ENCODE measurements around the gene CELA3B.
"Not testable (repeated sequence)": the region's sequence is repeated elsewhere in the genome, so short reads cannot be mapped to it uniquely, and the experiment has no call there.

CELA3B gene, protein sequence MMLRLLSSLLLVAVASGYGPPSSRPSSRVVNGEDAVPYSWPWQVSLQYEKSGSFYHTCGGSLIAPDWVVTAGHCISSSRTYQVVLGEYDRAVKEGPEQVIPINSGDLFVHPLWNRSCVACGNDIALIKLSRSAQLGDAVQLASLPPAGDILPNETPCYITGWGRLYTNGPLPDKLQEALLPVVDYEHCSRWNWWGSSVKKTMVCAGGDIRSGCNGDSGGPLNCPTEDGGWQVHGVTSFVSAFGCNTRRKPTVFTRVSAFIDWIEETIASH

DNA sequence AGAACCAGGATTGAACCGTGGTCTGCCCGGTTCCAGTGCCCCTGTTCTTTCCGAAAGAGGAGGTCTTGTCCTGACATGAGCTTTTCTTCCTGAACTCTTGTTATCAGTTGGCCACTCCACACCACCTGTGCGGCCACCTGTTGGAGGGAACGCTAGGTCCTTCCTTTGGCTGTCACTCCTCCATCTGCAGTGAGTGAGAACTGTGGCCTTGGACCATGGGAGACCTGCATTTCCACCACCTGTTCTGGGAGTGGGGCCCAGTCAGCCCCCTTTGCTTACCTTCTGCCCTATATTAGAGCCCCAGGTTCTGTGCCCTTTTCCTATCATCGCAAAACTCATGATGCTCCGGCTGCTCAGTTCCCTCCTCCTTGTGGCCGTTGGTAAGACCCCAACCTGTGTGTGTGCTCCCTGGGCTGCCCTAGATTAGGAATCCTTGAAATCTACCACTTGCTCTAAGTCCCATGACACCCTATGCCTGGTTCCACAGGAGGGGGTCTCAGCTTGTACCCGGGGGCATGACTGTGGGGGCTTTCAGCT is at the start of gene CELA3B:
Gene CELA3B (plus strand): TSS at position 320 of the 537 bp plus-strand sequence. CDS start 18 bp downstream, at position 338.
- not testable (repeated sequence) for H3K27me3 Mint-ChIP-seq (ENCODE audit: low read depth); H3K36me3 Mint-ChIP-seq (ENCODE audit: low read depth); H3K9me3 Mint-ChIP-seq; H3K4me3 Mint-ChIP-seq; H3K4me1 Mint-ChIP-seq (ENCODE audit: low read depth); H3K27ac Mint-ChIP-seq

DNA sequence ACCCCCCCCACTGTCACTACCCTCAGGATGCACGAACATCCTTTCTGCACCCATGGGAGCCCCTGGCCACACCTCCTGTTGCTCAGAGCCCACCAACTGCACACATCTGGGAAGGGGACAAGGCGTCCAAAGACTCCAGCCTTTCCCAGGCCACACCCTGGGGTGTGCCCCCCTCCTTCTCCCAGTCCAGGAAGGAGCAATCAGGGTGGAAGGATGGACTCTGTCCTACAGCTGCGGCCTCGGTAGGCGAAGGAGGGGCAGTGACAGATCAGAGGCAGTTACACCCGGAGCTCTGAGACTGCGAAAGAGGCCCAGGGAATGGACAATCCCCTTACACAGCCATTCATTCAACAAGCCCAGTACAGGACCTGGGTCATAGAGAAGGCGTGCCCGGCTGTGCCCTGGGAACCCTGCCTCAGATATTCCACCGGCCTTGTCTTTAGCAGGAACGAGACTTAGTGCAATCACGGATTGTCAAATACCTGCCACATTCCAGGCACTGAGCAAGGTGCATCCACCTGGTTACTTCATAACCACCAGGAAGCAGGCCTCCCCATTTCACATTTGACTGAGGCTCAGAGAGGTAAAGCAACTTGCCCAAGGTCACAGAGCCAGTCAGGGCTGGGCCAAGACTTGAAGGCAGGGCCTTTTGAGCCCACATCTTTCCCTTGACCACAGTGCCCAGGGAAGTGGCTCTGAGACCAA is 49.1 kb upstream of the CELA3B start:
- no peak overlapping the region for H3K4me3 Mint-ChIP-seq
- H3K27ac Mint-ChIP-seq, result no peak overlapping the region
- no peaks in the 10 kb centered on the region for H3K9me3 Mint-ChIP-seq
- no peaks in the 10 kb centered on the region for H3K4me1 Mint-ChIP-seq (ENCODE audit: low read depth)
- no peaks in the 10 kb centered on the region for H3K36me3 Mint-ChIP-seq (ENCODE audit: low read depth)
- no peaks in the 10 kb centered on the region for H3K27me3 Mint-ChIP-seq (ENCODE audit: low read depth)

DNA sequence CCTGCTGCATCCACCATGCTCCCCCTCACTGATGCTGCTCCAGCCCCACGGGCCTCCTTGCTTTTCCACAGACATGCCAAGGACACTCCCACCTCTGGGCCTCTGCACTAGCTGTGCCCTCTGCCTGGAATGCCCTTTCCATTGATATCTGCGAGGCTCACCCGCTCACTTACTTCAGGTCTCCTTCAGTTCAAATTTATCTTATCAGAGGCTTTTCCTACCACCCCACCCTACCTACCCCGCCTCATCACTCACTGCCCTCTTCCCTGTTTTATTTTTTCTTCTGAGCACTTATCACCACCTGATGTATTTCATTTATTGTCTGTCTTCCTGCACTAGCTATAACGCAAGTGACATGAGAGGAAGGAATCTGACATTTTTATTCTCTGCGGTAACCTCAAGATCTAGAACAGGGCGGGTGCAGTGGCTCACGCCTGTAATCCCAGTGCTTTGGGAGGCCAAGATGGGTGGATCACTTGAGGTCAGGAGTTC is 46.7 kb upstream of the CELA3B start:
- Mint-ChIP-seq H3K9me3 (no peaks in the 10 kb centered on the region), H3K27me3 (ENCODE audit: low read depth) (no peaks in the 10 kb centered on the region), H3K36me3 (ENCODE audit: low read depth) (no peaks in the 10 kb centered on the region), H3K27ac (no peak overlapping the region), H3K4me1 (ENCODE audit: low read depth) (peaks cover 4% of the 10 kb centered on the region), H3K4me3 (no peak overlapping the region)

DNA sequence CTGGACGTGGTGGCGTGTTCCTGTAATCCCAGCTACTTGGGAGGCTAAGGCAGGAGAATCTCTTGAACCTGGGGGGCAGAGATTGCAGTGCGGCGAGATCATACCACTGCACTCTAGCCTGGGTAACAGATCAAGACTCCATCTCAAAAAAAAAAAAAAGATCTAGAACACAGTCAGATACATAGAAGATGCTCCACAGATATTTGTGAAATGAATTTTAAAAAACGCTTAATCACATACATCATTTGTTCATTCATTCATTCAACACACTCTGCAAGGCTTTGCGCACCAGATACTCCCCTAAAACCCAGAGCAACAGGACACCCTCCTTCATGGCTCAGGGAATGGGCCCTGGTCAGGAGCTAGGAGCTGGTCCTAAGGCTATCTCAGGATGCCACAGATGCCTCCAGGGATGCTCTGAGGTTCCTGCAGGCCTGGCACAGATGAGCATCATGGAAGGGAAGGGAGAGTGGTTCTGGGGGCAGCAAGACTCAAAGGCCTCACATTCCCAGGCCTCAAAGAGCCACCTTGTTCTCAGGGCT is 46.1 kb upstream of the CELA3B start:
- Mint-ChIP-seq H3K36me3 (ENCODE audit: low read depth) (no peaks in the 10 kb centered on the region), H3K27ac (no peak overlapping the region), H3K4me3 (no peak overlapping the region), H3K9me3 (no peaks in the 10 kb centered on the region), H3K27me3 (ENCODE audit: low read depth) (peaks cover 5% of the 10 kb centered on the region), H3K4me1 (ENCODE audit: low read depth) (peaks cover 7% of the 10 kb centered on the region)

DNA sequence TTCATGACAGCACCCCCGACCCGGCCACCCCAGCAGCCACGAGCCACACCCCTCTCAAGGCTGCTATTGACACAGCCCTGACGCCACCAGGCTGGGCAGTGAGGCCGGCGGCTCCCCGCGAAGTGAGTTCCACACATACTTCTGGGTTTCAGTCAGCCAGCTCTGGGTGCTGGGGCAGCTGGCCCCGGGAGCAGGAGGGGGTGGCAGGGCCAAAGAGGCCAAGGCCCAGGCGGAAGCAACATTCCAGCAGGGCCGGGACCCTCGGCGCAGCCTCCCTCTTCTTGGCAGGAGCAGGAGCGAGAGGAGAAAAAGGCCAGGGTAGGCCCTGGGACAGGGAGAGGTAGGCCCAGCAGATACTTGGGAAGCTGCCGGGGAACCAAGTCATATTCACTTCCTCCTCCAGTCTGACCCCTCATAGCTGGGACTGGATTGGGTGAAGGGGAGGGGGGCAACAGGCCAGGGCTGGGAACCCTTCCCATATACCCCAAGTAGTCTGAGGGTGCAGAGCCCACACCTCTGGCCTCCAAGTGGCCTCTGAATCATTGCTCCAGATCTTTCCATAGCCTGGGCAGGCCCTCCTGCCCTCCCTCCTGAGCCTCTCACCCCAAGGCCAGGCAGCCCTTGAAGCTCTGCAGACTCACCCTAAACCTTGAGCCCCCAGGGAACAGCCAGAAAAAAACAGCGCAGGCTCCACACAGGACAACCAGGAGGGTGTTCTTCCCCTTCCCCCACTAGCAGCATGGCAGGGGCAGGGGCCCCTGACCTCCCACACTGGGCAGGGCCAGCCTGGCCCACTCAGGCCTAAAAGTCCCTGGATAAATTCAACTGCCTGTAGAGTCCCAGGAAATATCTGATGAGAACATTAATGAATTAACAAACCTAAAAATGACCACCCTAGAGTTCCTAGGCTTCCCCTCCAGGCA is 45.4 kb upstream of the CELA3B start:
- no peaks in the 10 kb centered on the region for H3K9me3 Mint-ChIP-seq
- no peaks in the 10 kb centered on the region for H3K36me3 Mint-ChIP-seq (ENCODE audit: low read depth)
- peaks cover 7% of the 10 kb centered on the region for H3K4me1 Mint-ChIP-seq (ENCODE audit: low read depth)
- H3K27me3 Mint-ChIP-seq (ENCODE audit: low read depth), result peaks cover 6% of the 10 kb centered on the region
- no peak overlapping the region for H3K4me3 Mint-ChIP-seq
- no peak overlapping the region for H3K27ac Mint-ChIP-seq

DNA sequence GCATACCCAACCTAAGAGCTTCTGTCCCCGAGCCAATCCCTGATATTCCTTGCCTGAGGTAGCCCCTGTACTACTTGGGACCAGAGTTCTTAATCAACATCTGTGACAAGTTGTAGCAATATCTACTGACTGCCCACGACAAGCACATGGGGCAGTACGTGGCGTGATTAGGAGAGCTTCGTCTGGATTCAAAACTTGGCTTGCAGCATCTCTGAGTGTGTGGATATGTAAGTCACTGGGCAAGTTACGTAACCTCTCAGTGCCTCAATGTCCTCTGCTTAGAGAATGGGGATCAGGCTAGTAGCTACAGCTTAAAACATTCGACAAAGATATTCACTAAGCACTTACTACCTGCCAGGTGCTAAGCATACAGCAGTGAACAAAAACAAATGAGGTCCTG is 44.7 kb upstream of the CELA3B start:
- no peaks in the 10 kb centered on the region for H3K36me3 Mint-ChIP-seq (ENCODE audit: low read depth)
- no peak overlapping the region for H3K27ac Mint-ChIP-seq
- H3K4me3 Mint-ChIP-seq, result no peak overlapping the region
- H3K9me3 Mint-ChIP-seq, result no peaks in the 10 kb centered on the region
- peaks cover 7% of the 10 kb centered on the region for H3K4me1 Mint-ChIP-seq (ENCODE audit: low read depth)
- peaks cover 6% of the 10 kb centered on the region for H3K27me3 Mint-ChIP-seq (ENCODE audit: low read depth)

DNA sequence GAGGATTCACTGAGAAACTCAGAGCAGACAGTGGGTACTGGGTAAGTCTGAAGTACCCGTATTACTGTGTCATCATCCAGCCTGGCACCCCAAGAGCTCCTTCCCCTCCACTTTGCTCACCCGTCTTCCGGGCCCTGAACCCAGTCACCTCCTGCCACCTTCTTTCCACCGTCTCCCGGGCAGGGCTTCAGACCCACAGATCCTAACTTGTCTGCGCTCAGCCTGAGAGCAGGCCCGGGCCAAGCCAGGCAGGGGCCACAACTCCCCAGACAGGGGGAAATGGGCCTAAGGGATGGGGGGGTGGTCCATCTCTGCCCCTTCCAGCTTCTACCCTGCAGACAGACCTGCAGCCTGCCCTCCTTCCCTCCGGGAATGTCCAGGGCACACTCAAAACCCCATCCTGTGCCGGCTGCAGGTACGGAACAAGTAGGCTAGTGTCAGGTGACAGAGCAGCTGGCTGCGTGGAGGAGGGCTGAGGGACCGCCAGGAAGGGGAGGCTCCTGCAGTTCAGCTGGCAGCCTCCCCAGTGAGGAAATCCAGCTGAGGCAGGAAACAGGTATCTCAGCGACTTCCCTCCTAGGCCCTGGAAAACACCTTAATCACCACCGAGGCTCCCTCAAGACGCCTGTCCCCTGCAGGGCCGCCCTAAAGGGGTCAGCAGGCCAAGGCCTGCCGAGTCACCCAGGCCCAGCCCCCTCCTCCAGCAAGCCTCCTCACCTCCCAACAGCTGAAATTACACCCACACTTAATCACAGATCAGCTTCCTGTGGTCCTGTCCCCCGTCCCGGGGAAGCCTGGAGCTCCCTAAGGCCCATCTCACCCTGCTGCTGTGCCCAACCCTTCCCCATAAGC is 43.2 kb upstream of the CELA3B start:
- Mint-ChIP-seq H3K4me1 (ENCODE audit: low read depth) (peaks cover 12% of the 10 kb centered on the region), H3K27ac (no peak overlapping the region), H3K27me3 (ENCODE audit: low read depth) (peaks cover 18% of the 10 kb centered on the region), H3K36me3 (ENCODE audit: low read depth) (no peaks in the 10 kb centered on the region), H3K9me3 (no peaks in the 10 kb centered on the region), H3K4me3 (no peak overlapping the region)

DNA sequence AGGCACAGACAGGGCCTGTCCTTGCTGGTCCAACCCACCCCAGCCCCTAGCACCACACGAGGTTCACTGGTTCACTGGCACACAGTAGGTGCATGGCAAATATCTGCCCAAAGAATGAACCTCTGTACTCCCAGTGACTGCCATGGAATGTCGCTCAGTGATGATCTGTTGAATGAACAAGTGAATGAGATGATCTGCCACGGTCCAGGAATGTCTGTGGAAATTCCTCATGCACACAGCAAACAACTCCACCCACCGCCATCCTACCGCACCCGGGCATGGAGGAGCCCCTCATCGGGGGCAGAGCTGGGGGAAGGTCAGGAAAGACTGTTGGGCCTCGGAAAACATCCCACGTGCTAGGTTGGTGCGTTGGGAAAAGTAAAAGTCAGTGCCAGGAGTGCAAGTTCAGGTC is 41.4 kb upstream of the CELA3B start:
- Mint-ChIP-seq H3K27ac (no peak overlapping the region), H3K4me3 (peak overlapping the region; percentile 49), H3K36me3 (ENCODE audit: low read depth) (no peaks in the 10 kb centered on the region), H3K27me3 (ENCODE audit: low read depth) (peaks cover 30% of the 10 kb centered on the region), H3K9me3 (no peaks in the 10 kb centered on the region), H3K4me1 (ENCODE audit: low read depth) (peaks cover 12% of the 10 kb centered on the region)

DNA sequence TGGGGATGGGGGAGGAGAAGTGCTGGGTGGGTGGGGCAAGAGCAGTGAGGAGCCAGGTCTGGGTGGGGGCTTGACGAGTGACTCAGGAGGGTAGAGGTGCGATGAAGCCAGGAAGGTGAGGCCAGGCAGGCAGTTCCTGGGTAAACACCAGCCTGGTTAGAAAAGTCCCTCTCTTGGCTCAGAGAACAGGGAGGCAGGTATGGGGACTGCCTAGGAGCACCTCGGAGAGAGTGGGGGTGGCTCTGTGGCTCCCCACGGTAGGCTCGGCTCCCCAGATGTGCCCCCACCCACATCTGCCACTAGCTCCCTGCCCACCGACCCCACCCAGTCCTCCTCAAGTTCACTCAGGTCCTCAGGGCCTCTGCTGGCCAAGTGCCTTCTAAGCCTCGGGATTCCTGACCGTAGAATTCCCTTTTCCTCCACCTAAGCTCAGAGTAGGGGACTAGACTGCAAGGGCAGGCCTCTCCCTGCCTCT is 40.9 kb upstream of the CELA3B start:
- H3K4me3 Mint-ChIP-seq, result no peak overlapping the region
- no peaks in the 10 kb centered on the region for H3K36me3 Mint-ChIP-seq (ENCODE audit: low read depth)
- H3K4me1 Mint-ChIP-seq (ENCODE audit: low read depth), result peaks cover 12% of the 10 kb centered on the region
- H3K27me3 Mint-ChIP-seq (ENCODE audit: low read depth), result peaks cover 32% of the 10 kb centered on the region
- no peak overlapping the region for H3K27ac Mint-ChIP-seq
- H3K9me3 Mint-ChIP-seq, result no peaks in the 10 kb centered on the region

DNA sequence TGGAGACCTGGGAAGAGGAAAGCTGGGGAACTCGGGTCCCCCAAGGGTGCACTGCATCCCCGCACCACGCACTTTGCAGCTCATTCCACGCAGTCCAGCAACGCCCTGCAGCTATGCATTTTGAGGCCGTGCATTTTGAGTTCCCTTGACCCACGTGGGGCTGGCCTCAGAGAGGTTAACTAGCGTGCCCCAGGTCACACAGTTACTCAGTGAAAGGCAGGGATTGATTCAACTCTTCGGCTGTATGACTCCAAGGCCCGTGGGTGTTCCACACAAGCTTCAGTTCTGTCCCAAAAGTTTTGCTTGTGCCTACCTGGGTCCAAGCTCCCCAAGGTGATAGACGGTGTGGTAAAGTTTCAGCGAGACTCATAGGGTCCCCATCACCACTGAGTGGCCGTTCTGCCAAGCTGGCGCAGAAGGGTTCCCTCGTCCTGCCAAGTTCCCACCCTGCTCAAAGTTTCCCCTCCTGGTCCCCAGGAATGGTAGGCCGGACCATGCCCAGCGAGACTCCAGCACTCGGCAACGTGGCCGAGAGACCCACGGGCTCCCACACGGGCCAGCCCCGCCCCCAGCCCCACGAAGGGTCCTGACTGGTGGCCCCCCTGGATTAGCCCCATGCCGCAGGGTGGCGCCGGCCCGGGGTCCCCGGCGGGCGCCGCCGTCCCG is 40.3 kb upstream of the CELA3B start:
- Mint-ChIP-seq H3K36me3 (ENCODE audit: low read depth) (no peaks in the 10 kb centered on the region), H3K9me3 (no peaks in the 10 kb centered on the region), H3K4me1 (ENCODE audit: low read depth) (peaks cover 12% of the 10 kb centered on the region), H3K27ac (no peak overlapping the region), H3K4me3 (peak overlapping the region; percentile 39), H3K27me3 (ENCODE audit: low read depth) (peaks cover 38% of the 10 kb centered on the region)

DNA sequence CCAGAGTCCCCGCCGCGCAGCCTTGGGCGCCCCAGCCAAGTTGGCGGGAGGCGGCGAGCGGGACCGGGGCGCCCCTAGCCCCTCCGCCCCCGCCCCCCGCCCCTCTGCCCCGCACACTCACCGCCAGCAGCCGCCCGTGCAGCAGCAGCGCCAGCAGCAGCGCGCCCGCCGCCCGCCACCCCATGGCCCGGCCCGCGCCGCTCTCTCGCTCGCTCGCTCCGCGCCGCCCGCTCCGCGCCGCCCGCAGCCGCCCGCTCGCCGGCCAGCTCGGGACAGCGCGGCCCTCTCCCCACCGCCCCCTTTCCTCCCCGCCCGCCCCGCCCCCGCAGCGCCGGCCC is 39.8 kb upstream of the CELA3B start, which contains the start of gene HSPG2:
Gene HSPG2 (minus strand): TSS at position 277 of the 338 bp plus-strand sequence. CDS start 93 bp downstream, at position 184.
- H3K27me3 Mint-ChIP-seq (ENCODE audit: low read depth), result peaks cover 39% of the 10 kb centered on the region
- no peaks in the 10 kb centered on the region for H3K36me3 Mint-ChIP-seq (ENCODE audit: low read depth)
- H3K9me3 Mint-ChIP-seq, result no peaks in the 10 kb centered on the region
- H3K4me3 Mint-ChIP-seq, result peak within 1 kb of the TSS; percentile 88
- H3K27ac Mint-ChIP-seq, result peak within 1 kb of the TSS; percentile 28
- H3K4me1 Mint-ChIP-seq (ENCODE audit: low read depth), result peaks cover 12% of the 10 kb centered on the region

DNA sequence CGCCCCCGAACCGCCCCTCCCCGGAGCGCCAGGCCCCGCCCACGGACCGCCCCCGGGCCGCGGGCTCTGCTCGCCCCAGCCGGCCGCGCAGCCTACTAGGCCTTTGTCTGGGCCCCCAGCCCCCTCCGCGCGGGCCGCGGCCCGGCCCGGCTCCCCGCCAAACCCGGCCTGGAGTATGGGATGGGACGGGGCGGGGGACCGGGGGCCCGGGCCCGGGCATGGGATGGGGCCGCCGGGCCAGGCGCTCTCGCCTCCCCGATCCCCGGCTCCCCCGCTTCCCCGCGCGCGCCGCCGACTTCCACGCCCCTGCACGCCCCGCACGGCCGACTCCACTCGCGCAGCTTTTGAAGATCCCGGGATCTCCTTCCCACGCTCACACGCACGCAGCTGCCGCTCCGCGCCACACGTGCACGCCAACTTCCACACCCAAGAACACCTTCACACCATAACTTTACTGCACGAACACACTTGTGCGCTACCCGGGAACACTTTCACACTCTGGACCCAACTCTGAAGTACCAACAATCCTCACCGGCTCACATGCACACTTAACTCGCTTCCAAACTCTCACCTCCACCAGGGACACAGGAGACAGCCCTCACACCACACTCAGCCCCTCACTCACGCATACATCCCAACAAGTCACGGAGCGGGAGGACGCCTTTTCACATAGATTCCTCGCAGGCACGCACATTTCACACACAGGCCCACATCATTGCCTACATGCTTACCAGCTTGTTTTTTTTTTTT is 39.3 kb upstream of the CELA3B start:
- Mint-ChIP-seq H3K4me1 (ENCODE audit: low read depth) (peaks cover 12% of the 10 kb centered on the region), H3K27me3 (ENCODE audit: low read depth) (peaks cover 39% of the 10 kb centered on the region), H3K27ac (peak overlapping the region; percentile 28), H3K4me3 (peak overlapping the region; percentile 88), H3K36me3 (ENCODE audit: low read depth) (no peaks in the 10 kb centered on the region), H3K9me3 (no peaks in the 10 kb centered on the region)

All from T-helper 1 cell treated with Interleukin-12 subunit alpha and Interleukin-12 subunit beta and Interleukin-4 antibody, amounts not matched to agents 30 μg/mL and 1 μg/mL, for 36 hours (primary cell).